Measurements from ENCODE around the gene MT1A.

GRCh38 chr16:56600398-56600999 is 38.0 kb upstream of the MT1A start:
- TF ChIP-seq CTCF (IDR thresholded peaks at IDR 0.05; ENCODE audit: insufficient read depth, low read length): peak; percentile 72
- TF ChIP-seq POLR2AphosphoS5 (IDR thresholded peaks at IDR 0.05; ENCODE audit: low read depth): no peak
- TF ChIP-seq GABPA (IDR thresholded peaks at IDR 0.05; ENCODE audit: low read depth): no peak
- TF ChIP-seq REST (IDR thresholded peaks at IDR 0.05; ENCODE audit: insufficient replicate concordance, low read depth): no peak
